Bronchial epithelial cell (primary cell): ENCODE results near the gene HAUS2. TPM values are rescaled to one million over a fixed set of nuclear protein-coding genes. Genes with fewer than 3 reads are reported as not detected.

Experiments used
- DNase-seq: peaks from one replicate; pipeline ENCODE4 v3.0.0-alpha.2; 2010; ENCODE audit warnings: low read depth
- FAIRE-seq: peaks from 2 replicates; lab custom pipeline; 2011; peaks lifted over from hg19 to GRCh38; lab: Jason Lieb, UNC
- H3K27me3 ChIP-seq: 2 replicates; pipeline ENCODE4 v1.5.1; 2011; ENCODE audit warnings: low read length; ENCODE audit not compliant: control insufficient read depth, insufficient read depth
- H3K36me3 ChIP-seq: 2 replicates; pipeline ENCODE4 v1.5.1; 2011; ENCODE audit warnings: low read length; ENCODE audit not compliant: control insufficient read depth, insufficient read depth
- H3K4me3 ChIP-seq: 2 replicates; pipeline ENCODE4 v1.5.1; 2011; ENCODE audit warnings: mild to moderate bottlenecking, low read depth, low read length, control low read depth
- total RNA-seq: library from RNA; depleted of rRNA; stranded (reverse); fragments of >200 nt; gene quantifications from 2 replicates; pipeline ENCODE4 v1.2.1, GENCODE V29; 2014
- TF ChIP-seq, protein P1 (sequence below): IDR thresholded peaks from 2 replicates; pipeline ENCODE4 v1.5.1; 2011; ENCODE audit warnings: mild to moderate bottlenecking, moderate library complexity, low read length, control low read depth, inconsistent platforms; ENCODE audit not compliant: insufficient read depth, severe bottlenecking

HAUS2 gene
- total RNA-seq, 1 donor from 2014 or later, result 28.2 TPM

DNA sequence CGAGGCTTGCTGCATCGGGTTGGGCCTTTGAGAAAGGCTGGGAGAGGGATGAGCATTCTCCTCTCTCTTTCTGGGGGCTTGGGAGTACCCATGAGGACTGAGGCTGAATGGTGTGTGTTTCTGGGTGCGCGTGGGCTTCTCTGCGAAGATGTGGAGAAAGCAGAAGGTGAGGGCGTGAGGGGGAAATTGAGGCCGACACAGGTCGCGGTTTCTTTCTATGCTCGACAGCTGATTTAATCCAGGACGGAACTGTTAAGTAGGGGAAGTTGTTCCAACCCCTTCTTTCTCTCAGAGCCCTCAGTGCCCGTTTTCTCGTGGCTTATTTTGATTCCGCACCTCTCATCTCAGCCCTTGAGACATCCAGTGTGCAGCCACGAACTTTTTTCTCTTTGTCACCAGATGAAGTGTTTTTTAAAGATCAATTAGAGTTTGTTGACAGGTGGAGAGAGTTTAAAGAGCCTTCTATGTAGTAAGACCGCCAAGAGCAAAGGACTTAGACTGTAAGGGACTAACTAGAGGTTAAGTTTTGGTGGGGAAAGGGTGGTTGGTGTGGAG lies 27.5 kb downstream of the HAUS2 start:
- FAIRE-seq (no peak), DNase-seq (no peak)
- peak overlapping the region; percentile 63 for H3K4me3 ChIP-seq
- H3K36me3 ChIP-seq, result no peaks in the 10 kb centered on the region
- H3K27me3 ChIP-seq, result peaks cover 1% of the 10 kb centered on the region
- TF ChIP-seq, protein P1, sequence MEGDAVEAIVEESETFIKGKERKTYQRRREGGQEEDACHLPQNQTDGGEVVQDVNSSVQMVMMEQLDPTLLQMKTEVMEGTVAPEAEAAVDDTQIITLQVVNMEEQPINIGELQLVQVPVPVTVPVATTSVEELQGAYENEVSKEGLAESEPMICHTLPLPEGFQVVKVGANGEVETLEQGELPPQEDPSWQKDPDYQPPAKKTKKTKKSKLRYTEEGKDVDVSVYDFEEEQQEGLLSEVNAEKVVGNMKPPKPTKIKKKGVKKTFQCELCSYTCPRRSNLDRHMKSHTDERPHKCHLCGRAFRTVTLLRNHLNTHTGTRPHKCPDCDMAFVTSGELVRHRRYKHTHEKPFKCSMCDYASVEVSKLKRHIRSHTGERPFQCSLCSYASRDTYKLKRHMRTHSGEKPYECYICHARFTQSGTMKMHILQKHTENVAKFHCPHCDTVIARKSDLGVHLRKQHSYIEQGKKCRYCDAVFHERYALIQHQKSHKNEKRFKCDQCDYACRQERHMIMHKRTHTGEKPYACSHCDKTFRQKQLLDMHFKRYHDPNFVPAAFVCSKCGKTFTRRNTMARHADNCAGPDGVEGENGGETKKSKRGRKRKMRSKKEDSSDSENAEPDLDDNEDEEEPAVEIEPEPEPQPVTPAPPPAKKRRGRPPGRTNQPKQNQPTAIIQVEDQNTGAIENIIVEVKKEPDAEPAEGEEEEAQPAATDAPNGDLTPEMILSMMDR, result no peak

DNA sequence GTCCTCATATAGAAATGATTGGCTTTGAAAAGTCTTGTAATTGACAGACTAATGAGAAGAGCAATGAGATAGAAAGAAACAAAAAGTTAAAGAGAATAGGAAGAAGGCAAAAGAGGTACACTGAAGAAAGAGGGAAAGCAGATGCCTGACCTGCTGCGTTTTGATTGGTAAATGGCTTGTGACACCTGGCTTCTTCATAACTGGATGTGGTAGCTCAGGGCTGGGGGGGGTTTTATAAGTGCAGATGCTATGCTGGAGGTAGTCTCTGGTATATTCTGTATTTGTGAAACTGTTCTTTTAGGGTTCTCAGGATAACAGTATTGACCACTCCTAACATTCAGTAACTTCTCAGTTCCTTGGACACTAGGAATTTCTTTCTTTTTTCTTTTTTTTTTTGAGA lies 28.1 kb downstream of the HAUS2 start:
- Histone ChIP-seq H3K27me3 (peaks cover 1% of the 10 kb centered on the region), H3K4me3 (no peak overlapping the region), H3K36me3 (no peaks in the 10 kb centered on the region)
- TF ChIP-seq, protein P1, result no peak
- FAIRE-seq (no peak), DNase-seq (no peak)

DNA sequence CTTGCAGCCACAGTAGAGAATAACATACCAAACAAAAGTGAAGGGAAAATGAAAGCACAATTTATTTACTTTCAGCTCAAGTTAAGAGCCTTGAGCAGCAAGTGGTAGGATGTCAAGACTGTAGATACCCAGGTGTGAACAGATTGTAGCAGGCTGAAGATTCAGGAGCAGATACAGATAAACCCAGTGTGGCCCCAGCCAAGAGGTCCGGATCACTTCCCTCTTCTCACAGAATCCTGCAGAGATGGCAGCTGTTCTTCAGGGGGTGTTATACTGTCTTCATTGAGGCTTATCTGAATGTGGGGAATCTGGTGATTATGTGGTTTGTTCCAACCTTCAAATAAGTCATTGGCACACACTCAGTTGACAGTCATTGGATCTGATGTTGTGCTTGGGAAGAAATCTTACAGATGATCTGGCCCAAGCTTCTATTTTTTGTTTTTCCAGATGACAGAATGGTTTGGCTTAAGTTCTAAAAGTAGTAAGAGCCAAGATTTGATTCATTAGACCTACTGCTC lies 28.9 kb downstream of the HAUS2 start:
- no peaks in the 10 kb centered on the region for H3K36me3 ChIP-seq
- no peak overlapping the region for H3K4me3 ChIP-seq
- no peak for FAIRE-seq
- peaks cover 1% of the 10 kb centered on the region for H3K27me3 ChIP-seq
- DNase-seq, result no peak
- TF ChIP-seq, protein P1, result no peak

DNA sequence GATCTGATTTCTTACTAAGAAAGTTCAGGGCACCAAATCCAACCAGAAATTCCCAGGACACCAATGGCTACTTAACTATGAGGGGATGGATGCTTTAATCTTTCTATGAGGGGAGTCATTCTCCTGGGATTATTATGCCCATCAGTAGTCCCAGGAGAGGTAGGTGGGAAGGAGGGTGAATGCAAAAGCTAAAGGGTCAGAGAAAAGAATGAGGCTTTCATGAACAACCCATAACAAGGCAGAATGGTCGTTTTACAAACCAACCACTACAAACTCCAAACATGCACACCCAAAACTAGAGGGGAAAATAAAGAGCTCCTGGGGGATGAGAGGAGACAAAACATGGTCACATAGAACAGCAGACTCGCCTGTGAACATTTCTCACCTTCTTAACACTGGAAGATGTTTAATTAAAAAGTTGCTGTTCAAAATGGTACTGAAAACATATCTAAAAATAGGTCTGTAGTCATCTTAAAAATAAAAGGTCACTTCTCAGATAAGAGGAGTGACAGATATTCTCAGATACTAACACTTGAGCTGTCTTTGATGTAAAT lies 30.4 kb downstream of the HAUS2 start:
- TF ChIP-seq, protein P1, result no peak
- Histone ChIP-seq H3K27me3 (peaks cover 1% of the 10 kb centered on the region), H3K4me3 (no peak overlapping the region), H3K36me3 (no peaks in the 10 kb centered on the region)
- FAIRE-seq (no peak), DNase-seq (no peak)

DNA sequence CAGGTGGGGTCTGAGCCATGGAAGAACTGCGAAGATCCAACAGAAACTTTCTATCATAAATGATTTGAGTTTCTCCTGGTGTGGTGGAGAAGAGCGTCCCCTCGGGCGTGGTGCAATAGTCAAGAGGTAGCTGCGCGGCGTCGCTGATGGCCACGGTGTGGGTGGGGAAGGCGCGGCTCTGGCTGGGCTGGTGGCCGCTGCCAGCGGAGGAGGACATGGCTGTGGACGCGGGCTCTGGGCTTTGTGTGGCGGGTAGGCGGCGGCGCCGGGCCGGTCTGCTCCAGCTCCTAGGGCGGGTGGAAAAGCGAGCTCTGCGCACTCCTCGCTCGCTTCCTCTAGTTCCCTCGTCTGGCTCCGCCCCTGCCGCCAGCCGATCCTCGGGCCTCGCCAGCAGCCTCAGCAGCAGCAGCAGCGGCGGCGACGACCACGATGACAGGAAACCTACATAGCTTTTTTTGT lies 32.7 kb downstream of the HAUS2 start:
- DNase-seq, result peak; percentile 57
- TF ChIP-seq, protein P1, result no peak
- peaks cover 1% of the 10 kb centered on the region for H3K27me3 ChIP-seq
- peak overlapping the region; percentile 41 for H3K4me3 ChIP-seq
- no peaks in the 10 kb centered on the region for H3K36me3 ChIP-seq
- no peak for FAIRE-seq
